ENCODE measurements around the gene PCYT1A. TPM values are rescaled to one million over a fixed set of nuclear protein-coding genes. Genes with fewer than 3 reads are reported as not detected.
A peak's percentile ranks its signal among the peaks of the same experiment; 100 is the strongest.

The PCYT1A gene
- total RNA-seq, 1 experiment from 2014 or later, result 91.2 TPM

- Histone ChIP-seq H3F3A (ENCODE audit: insufficient read depth, low read depth) (peaks cover 20% of the 10 kb centered on the region), H3K36me3 (ENCODE audit: low read depth) (peaks cover 23% of the 10 kb centered on the region; the same call in 1 of the 2 replicates), H3K4me2 (peak overlapping the region; percentile 6; the same call in 1 of the 2 replicates), H3K79me2 (ENCODE audit: low read depth) (peaks cover 14% of the 10 kb centered on the region), H3K27me3 (ENCODE audit: insufficient read depth, low read depth) (no peaks in the 10 kb centered on the region), H4K20me1 (ENCODE audit: insufficient read depth) (no peaks in the 10 kb centered on the region), H3K9me2 (ENCODE audit: insufficient read depth) (no peaks in the 10 kb centered on the region), H3K4me1 (replicated peaks; ENCODE audit: insufficient read depth) (peaks cover 19% of the 10 kb centered on the region), H3K9me3 (ENCODE audit: insufficient read depth, low read depth) (no peaks in the 10 kb centered on the region), H3K4me3 (no peak overlapping the region), H2AFZ (no peak overlapping the region), H3K27ac (peak overlapping the region; percentile 69)
- POLR2A ChIA-PET (ENCODE audit: unreplicated experiment), result interaction anchor here (0.5 to 0.7 kb wide), 4 partner anchors 19 to 441 kb away, joined by 3 to 5 read pairs (median 4); partner anchors contain the start of gene PCYT1A
- intact Hi-C loops (cut with micrococcal nuclease; ENCODE audit: unreplicated experiment), result loop anchor here (1.0 kb wide), 2 partner anchors 11 to 19 kb away; partner anchors contain the start of gene PCYT1A
- TF ChIP-seq EZH2 (IDR thresholded peaks at IDR 0.05; ENCODE audit: low read depth), result no peak
- TF ChIP-seq, protein P1, sequence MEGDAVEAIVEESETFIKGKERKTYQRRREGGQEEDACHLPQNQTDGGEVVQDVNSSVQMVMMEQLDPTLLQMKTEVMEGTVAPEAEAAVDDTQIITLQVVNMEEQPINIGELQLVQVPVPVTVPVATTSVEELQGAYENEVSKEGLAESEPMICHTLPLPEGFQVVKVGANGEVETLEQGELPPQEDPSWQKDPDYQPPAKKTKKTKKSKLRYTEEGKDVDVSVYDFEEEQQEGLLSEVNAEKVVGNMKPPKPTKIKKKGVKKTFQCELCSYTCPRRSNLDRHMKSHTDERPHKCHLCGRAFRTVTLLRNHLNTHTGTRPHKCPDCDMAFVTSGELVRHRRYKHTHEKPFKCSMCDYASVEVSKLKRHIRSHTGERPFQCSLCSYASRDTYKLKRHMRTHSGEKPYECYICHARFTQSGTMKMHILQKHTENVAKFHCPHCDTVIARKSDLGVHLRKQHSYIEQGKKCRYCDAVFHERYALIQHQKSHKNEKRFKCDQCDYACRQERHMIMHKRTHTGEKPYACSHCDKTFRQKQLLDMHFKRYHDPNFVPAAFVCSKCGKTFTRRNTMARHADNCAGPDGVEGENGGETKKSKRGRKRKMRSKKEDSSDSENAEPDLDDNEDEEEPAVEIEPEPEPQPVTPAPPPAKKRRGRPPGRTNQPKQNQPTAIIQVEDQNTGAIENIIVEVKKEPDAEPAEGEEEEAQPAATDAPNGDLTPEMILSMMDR (conservative IDR thresholded peaks at IDR 0.05), result no peak
- no TSS peak for BruUV-seq (replicated peaks)
- DNase-seq, result peak; percentile 65 to 83
- CTCF ChIA-PET, result interaction anchor here (0.6 to 0.7 kb wide), 2 partner anchors 15 to 674 kb away, joined by 3 read pairs; partner anchors contain the start of gene NCBP2
Observed at GRCh38 chr3:196268284-196269163, 19.0 kb downstream of the PCYT1A start.

GRCh38 chr3:196263819-196264218, 23.7 kb downstream of the PCYT1A start:
- ChIA-PET POLR2A (ENCODE audit: unreplicated experiment) (no interaction called here), CTCF (no interaction called here)
- Histone ChIP-seq H3K36me3 (ENCODE audit: low read depth) (peaks cover 21% of the 10 kb centered on the region; the same call in 1 of the 2 replicates), H3F3A (ENCODE audit: insufficient read depth, low read depth) (peaks cover 13% of the 10 kb centered on the region), H3K4me3 (no peak overlapping the region), H3K27ac (no peak overlapping the region), H3K4me1 (replicated peaks; ENCODE audit: insufficient read depth) (peaks cover 12% of the 10 kb centered on the region), H3K79me2 (ENCODE audit: low read depth) (peaks cover 5% of the 10 kb centered on the region; the same call in 1 of the 2 replicates), H3K9me2 (ENCODE audit: insufficient read depth) (no peaks in the 10 kb centered on the region), H4K20me1 (ENCODE audit: insufficient read depth) (peaks cover 5% of the 10 kb centered on the region), H3K4me2 (no peak overlapping the region), H3K27me3 (ENCODE audit: insufficient read depth, low read depth) (no peaks in the 10 kb centered on the region), H2AFZ (no peak overlapping the region), H3K9me3 (ENCODE audit: insufficient read depth, low read depth) (no peaks in the 10 kb centered on the region)
- TF ChIP-seq, protein P1 (conservative IDR thresholded peaks at IDR 0.05), result no peak
- no peak for TF ChIP-seq EZH2 (IDR thresholded peaks at IDR 0.05; ENCODE audit: low read depth)
- BruUV-seq (replicated peaks), result no TSS peak
- no peak for DNase-seq
- intact Hi-C loops (cut with micrococcal nuclease; ENCODE audit: unreplicated experiment), result no loop called here

GRCh38 chr3:196260784-196261183, 26.7 kb downstream of the PCYT1A start:
- H3K4me3 ChIP-seq, result no peak overlapping the region
- peaks cover 5% of the 10 kb centered on the region for H4K20me1 ChIP-seq (ENCODE audit: insufficient read depth)
- intact Hi-C loops (cut with micrococcal nuclease; ENCODE audit: unreplicated experiment), result no loop called here
- H3K4me1 ChIP-seq (replicated peaks; ENCODE audit: insufficient read depth), result no peaks in the 10 kb centered on the region
- no peaks in the 10 kb centered on the region for H3K9me2 ChIP-seq (ENCODE audit: insufficient read depth)
- no peak overlapping the region for H3K27ac ChIP-seq
- CTCF ChIA-PET, result no interaction called here
- H3K36me3 ChIP-seq (ENCODE audit: low read depth), result peaks cover 8% of the 10 kb centered on the region; the same call in 1 of the 2 replicates
- no peak for DNase-seq
- POLR2A ChIA-PET (ENCODE audit: unreplicated experiment), result no interaction called here
- no peak overlapping the region for H3K4me2 ChIP-seq
- H3K27me3 ChIP-seq (ENCODE audit: insufficient read depth, low read depth), result no peaks in the 10 kb centered on the region
- BruUV-seq (replicated peaks), result no TSS peak
- H3K79me2 ChIP-seq (ENCODE audit: low read depth), result peaks cover 5% of the 10 kb centered on the region; the same call in 1 of the 2 replicates
- no peaks in the 10 kb centered on the region for H3K9me3 ChIP-seq (ENCODE audit: insufficient read depth, low read depth)
- no peak overlapping the region for H2AFZ ChIP-seq
- TF ChIP-seq EZH2 (IDR thresholded peaks at IDR 0.05; ENCODE audit: low read depth), result no peak
- TF ChIP-seq, protein P1 (conservative IDR thresholded peaks at IDR 0.05), result no peak
- no peaks in the 10 kb centered on the region; the same call in 1 of the 2 replicates for H3F3A ChIP-seq (ENCODE audit: insufficient read depth, low read depth)
